GM12878 (cell line): ENCODE results near the gene FAM227B. TPM values are rescaled to one million over a fixed set of nuclear protein-coding genes. Genes with fewer than 3 reads are reported as not detected.

Experiments
- ATAC-seq: fragments of 200-7000 bp; cut with Tn5 transposase; 3 replicates; pipeline ENCODE4 v1.9.1; 2020; ENCODE audit warnings: mild to moderate bottlenecking, moderate library complexity
- BruUV-seq: library from RNA; stranded (reverse); fragments of 400-500 nt; replicated peaks from 2 replicates; lab custom pipeline; 2021; lab: Mats Ljungman, UMichigan
- CTCF ChIA-PET: fragments of 300-600 bp; sonication (Branson Sonifier 250); formaldehyde crosslinking; extraction: SDS; loops from one replicate; lab custom pipeline; 2021; ENCODE audit warnings: inconsistent platforms; lab: Yijun Ruan, JAX
- POLR2A ChIA-PET: fragments of 350-600 bp; formaldehyde crosslinking; extraction: SDS; loops from one replicate; lab custom pipeline; 2021; ENCODE audit warnings: inconsistent platforms; lab: Charles Lee
- RAD21 ChIA-PET: fragments of 300-600 bp; sonication (Branson Sonifier 250); formaldehyde crosslinking; loops from one replicate; lab custom pipeline; 2023; ENCODE audit warnings: antibody characterized with exemption; ENCODE audit not compliant: unreplicated experiment; lab: Charles Lee
- SMC1A ChIA-PET: fragments of 300-600 bp; sonication (Branson Sonifier 250); formaldehyde crosslinking; loops from one replicate; lab custom pipeline; 2023; ENCODE audit not compliant: unreplicated experiment, uncharacterized antibody; lab: Charles Lee
- DNase-seq: peaks from one replicate; pipeline ENCODE4 v3.0.0-alpha.2; 2011; ENCODE audit warnings: low read depth, low spot score
- FAIRE-seq: peaks from 3 replicates; lab custom pipeline; 2011; peaks lifted over from hg19 to GRCh38; lab: Jason Lieb, UNC
- H2AFZ ChIP-seq: 2 replicates; pipeline ENCODE4 v1.6.0; 2011; ENCODE audit warnings: low read depth, low read length, control low read depth; ENCODE audit not compliant: control insufficient read depth
- H3K27ac ChIP-seq: 2 replicates; pipeline ENCODE4 v1.5.1; 2011; ENCODE audit warnings: control low read depth; ENCODE audit not compliant: control insufficient read depth, insufficient read depth
- H3K27me3 ChIP-seq, 2 experiments: replicated peaks in 1 of 2; 2 replicates each; pipeline versions ENCODE4 v1.6.0 to v1.6.1; 2011; ENCODE audit warnings: low read length in 1 of 2; ENCODE audit not compliant: control insufficient read depth in 2 of 2, insufficient read depth in 2 of 2
- H3K36me3 ChIP-seq, 2 experiments: 2 replicates each; pipeline ENCODE4 v1.5.1; 2011; ENCODE audit warnings: low read length in 1 of 2; ENCODE audit not compliant: control insufficient read depth in 2 of 2, insufficient read depth in 2 of 2
- H3K4me1 ChIP-seq: 2 replicates; pipeline ENCODE4 v1.6.1; 2011; ENCODE audit warnings: mild to moderate bottlenecking, low read length, moderate library complexity, mixed read lengths; ENCODE audit not compliant: control insufficient read depth, insufficient read depth
- H3K4me2 ChIP-seq: 2 replicates; pipeline ENCODE4 v1.6.0; 2011; ENCODE audit warnings: control low read depth; ENCODE audit not compliant: control insufficient read depth, insufficient read depth
- H3K4me3 ChIP-seq: fragments of 200-600 bp; sonication (generic); 2 replicates; pipeline ENCODE4 v1.5.1; 2016
- H3K79me2 ChIP-seq: 2 replicates; pipeline ENCODE4 v1.6.0; 2011; ENCODE audit warnings: low read length; ENCODE audit not compliant: control insufficient read depth, insufficient read depth
- H3K9ac ChIP-seq: 2 replicates; pipeline ENCODE4 v1.8.0; 2011; ENCODE audit warnings: low read length, control low read depth, mixed read lengths; ENCODE audit not compliant: control insufficient read depth, insufficient read depth
- H3K9me3 ChIP-seq: replicated peaks from 3 replicates; pipeline ENCODE4 v1.5.1; 2011; ENCODE audit warnings: mild to moderate bottlenecking, low read length; ENCODE audit not compliant: control insufficient read depth, insufficient read depth
- H4K20me1 ChIP-seq: 2 replicates; pipeline ENCODE4 v1.6.0; 2011; ENCODE audit not compliant: control insufficient read depth, insufficient read depth
- ASH2L ChIP-seq: fragments of 300-600, 200-600 bp; sonication (generic); IDR thresholded peaks from 2 replicates; pipeline ENCODE4 v1.6.1; 2017; ENCODE audit warnings: low read depth, mild to moderate bottlenecking, borderline replicate concordance
- BACH1 ChIP-seq: fragments of 450-650 bp; IDR thresholded peaks from 2 replicates; pipeline ENCODE4 v1.6.1; 2017; ENCODE audit warnings: mild to moderate bottlenecking, borderline replicate concordance
- CBFB ChIP-seq: IDR thresholded peaks from 2 replicates; pipeline ENCODE4 v1.6.1; 2016; ENCODE audit warnings: antibody characterized with exemption, low read depth
- CHD2 ChIP-seq: IDR thresholded peaks from 2 replicates; pipeline ENCODE4 v1.6.1; 2011; ENCODE audit warnings: low read depth, low read length, improper control_type of control experiment, borderline replicate concordance
- ELK1 ChIP-seq: IDR thresholded peaks from 2 replicates; pipeline ENCODE4 v1.6.1; 2012; ENCODE audit warnings: low read depth, low read length, improper control_type of control experiment
- NFYB ChIP-seq: IDR thresholded peaks from 2 replicates; pipeline ENCODE4 v1.6.1; 2011; ENCODE audit warnings: low read depth, mild to moderate bottlenecking, low read length, improper control_type of control experiment, moderate library complexity; ENCODE audit not compliant: insufficient read depth
- ZNF274 ChIP-seq: IDR thresholded peaks from one replicate; pipeline ENCODE4 v1.8.0; 2011; ENCODE audit not compliant: insufficient read length, insufficient read depth
- in situ Hi-C: fragments of 300-500 bp; cut with MboI; formaldehyde crosslinking; loops from 9 replicates; pipeline ENCODE4 v1.14.3; 2018; ENCODE audit warnings: mixed read lengths
- intact Hi-C: fragments of 100-400 bp; cut with micrococcal nuclease; formaldehyde crosslinking; loops from one replicate; pipeline ENCODE4 v1.14.2; 2022; ENCODE audit not compliant: unreplicated experiment
- polyA plus RNA-seq, 11 experiments: library from polyadenylated mRNA; depleted of rRNA in 4 of 11; unstranded in 6 of 11; stranded (reverse) in 5 of 11; fragments of >200 nt; fragmentation: Nextera tagmentation in 4 of 11; fragmentation: Illumina TruSeq in 1 of 11; extraction: Ambion mirVana in 4 of 11; extraction: Trizol in 1 of 11; gene quantifications; 1 replicate in 1 of 11; 2 replicates in 10 of 11; pipeline versions ENCODE4 v1.2.1 to v1.2.3, GENCODE V29; 2011 to 2016; ENCODE audit warnings: inconsistent platforms in 2 of 11, missing spikeins in 2 of 11, low read depth in 1 of 11
- total RNA-seq, 4 experiments: library from RNA; depleted of rRNA in 3 of 4; stranded (reverse); fragments of >200 nt in 3 of 4; fragmentation: Illumina TruSeq in 1 of 4; extraction: Trizol in 1 of 4; gene quantifications; 2 replicates each; pipeline versions ENCODE4 v1.2.1 to v1.2.3, GENCODE V29; 2013 to 2021
- TF ChIP-seq, protein P1 (sequence below): IDR thresholded peaks from 2 replicates; pipeline ENCODE4 v1.6.1; 2012; ENCODE audit warnings: mild to moderate bottlenecking, low read depth, low read length

FAM227B gene
- total and polyA plus RNA-seq, 10 of the 15 experiments (the other 5 are each of a cell fraction or from before 2014, with no cell fraction given): 3.9 to 12.6 (median 6.9) TPM

DNA sequence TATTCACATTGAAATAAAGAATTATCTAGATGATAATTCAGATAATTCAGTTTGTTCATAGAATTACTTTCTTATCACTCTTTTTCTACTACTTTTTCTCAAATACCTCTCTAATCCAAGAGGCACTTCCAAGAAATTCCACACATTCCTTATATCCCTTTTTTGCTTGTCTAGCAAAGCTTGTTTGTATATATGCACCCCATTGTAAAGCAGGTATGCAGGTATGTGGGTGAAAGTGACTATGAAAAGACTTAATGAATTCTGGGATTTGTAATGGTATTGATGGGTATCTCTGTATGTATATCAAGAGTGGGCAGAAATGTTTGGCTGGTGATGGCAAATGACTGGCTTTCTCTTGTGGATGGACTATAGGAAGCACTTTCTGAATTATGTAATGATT is 291.7 kb downstream of the FAM227B start:
- no TSS peak for BruUV-seq
- Histone ChIP-seq H2AFZ (no peak overlapping the region), H4K20me1 (no peaks in the 10 kb centered on the region), H3K4me2 (no peak overlapping the region), H3K4me1 (no peaks in the 10 kb centered on the region), H3K79me2 (no peaks in the 10 kb centered on the region), H3K27ac (no peak overlapping the region), H3K36me3 (no peaks in the 10 kb centered on the region), H3K27me3 (no peaks in the 10 kb centered on the region), H3K4me3 (no peak overlapping the region), H3K9me3 (no peaks in the 10 kb centered on the region), H3K9ac (no peak overlapping the region)
- TF ChIP-seq CBFB (no peak), ZNF274 (no peak), ASH2L (no peak), NFYB (no peak), ELK1 (no peak), BACH1 (no peak), CHD2 (no peak)
- TF ChIP-seq, protein P1, sequence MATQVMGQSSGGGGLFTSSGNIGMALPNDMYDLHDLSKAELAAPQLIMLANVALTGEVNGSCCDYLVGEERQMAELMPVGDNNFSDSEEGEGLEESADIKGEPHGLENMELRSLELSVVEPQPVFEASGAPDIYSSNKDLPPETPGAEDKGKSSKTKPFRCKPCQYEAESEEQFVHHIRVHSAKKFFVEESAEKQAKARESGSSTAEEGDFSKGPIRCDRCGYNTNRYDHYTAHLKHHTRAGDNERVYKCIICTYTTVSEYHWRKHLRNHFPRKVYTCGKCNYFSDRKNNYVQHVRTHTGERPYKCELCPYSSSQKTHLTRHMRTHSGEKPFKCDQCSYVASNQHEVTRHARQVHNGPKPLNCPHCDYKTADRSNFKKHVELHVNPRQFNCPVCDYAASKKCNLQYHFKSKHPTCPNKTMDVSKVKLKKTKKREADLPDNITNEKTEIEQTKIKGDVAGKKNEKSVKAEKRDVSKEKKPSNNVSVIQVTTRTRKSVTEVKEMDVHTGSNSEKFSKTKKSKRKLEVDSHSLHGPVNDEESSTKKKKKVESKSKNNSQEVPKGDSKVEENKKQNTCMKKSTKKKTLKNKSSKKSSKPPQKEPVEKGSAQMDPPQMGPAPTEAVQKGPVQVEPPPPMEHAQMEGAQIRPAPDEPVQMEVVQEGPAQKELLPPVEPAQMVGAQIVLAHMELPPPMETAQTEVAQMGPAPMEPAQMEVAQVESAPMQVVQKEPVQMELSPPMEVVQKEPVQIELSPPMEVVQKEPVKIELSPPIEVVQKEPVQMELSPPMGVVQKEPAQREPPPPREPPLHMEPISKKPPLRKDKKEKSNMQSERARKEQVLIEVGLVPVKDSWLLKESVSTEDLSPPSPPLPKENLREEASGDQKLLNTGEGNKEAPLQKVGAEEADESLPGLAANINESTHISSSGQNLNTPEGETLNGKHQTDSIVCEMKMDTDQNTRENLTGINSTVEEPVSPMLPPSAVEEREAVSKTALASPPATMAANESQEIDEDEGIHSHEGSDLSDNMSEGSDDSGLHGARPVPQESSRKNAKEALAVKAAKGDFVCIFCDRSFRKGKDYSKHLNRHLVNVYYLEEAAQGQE: no peak
- CTCF ChIA-PET: interaction anchor here (0.7 to 1.0 kb wide), 2 partner anchors 9 to 14 kb away, joined by 3 read pairs; no protein-coding TSS in a partner anchor
- in situ Hi-C loops (no loop called here), intact Hi-C loops (no loop called here)
- SMC1A ChIA-PET: no interaction called here
- ATAC-seq: no peak
- POLR2A ChIA-PET: no interaction called here
- RAD21 ChIA-PET: no interaction called here
- no peak for FAIRE-seq
- DNase-seq: no peak
